ENCODE data around the gene ZNF346.

GRCh38 chr5:177066224-177066623 lies 43.7 kb downstream of the ZNF346 start:
- TF ChIP-seq POLR2A (IDR thresholded peaks at IDR 0.05) (no peak), CTCF (IDR thresholded peaks at IDR 0.05) (no peak)

All from testis (tissue), 2 donors.